HG03442 (cell line): ENCODE data around the gene CTNNBIP1.

ENCODE experiments used
- ATAC-seq: cut with Tn5 transposase; IDR thresholded peaks from one replicate; pipeline ENCODE4 v1.9.1; 2021; ENCODE audit warnings: mild to moderate bottlenecking, moderate library complexity; ENCODE audit not compliant: unreplicated experiment

Gene CTNNBIP1

DNA sequence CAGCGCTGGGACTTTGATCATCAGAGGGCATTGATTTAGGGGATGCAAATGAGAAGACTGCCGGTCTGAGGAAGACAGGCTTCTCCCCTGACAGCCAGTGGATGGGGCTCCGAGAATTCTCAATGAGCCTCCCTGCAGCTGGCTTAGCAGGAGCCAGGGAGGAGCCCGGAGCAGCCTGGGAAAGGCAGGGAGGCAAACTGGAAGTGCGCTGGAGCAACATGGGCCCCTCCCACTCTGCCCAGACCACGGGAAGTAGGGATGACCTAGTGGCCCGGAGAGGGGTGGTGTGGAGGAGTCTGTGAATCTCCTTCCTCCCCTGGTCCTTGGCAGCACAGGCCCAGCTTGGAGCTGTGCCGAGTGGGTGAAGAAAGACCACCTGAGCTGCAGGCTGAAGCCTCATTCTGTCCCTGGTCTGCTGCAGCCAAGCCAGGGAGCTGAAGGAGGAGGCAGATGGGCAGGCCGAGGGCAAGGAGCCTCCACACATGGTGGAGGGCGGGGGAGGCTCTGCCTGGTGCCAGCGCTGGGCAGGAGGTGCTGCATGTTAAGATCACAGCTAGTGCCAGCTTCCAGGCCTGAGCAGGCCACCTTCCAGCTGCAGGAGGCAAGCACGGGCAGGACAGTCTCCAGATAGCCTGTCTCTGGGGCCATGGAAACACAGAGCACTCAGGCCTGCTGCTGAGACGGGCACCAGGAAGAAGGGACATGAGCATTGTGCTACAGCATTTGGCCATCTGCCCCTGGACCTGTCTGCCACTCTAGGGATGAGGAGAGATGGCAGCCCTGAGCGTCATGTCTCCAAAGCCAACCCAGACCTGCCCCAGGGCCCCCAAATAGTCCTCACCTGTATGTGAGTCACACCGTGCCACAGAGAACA is 74.1 kb downstream of the CTNNBIP1 start:
- ATAC-seq = no peak

DNA sequence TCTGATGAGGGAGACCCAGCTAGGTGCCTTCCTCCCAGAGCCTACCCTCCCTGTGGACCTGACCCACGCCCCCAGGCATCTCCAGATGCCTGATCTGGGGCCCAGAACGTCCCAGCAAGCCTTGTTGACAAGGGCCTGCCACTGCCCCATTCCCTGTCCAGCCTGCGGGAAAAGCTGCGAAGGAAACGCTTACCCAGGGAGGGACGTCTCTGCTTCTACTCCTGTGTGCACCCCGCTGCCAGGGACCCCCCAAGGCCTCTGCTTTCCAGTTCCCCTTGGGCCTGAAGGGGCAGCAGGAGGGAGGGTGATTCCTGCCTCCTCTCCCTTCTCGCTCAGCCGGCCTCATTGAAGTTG is 74.7 kb downstream of the CTNNBIP1 start:
- no peak for ATAC-seq

DNA sequence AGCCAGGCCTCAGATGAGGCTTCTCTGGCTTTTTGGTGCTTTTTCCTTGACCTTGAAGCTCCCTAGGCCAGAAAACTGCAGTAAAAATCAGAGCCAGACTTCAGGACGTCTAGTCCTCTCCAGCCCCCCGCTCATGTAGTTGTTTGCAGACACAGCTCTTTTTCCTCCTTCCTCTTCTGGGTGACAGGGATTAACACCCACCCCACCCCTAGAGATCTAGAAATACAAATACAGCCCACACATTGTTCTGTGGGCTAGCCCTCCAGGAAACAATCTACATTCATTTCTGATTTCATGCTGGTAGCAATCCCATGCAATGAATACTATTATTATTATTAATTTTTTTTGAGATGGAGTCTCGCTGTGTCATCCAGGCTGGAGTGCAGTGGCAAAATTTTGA is 76.4 kb downstream of the CTNNBIP1 start:
- no peak for ATAC-seq

DNA sequence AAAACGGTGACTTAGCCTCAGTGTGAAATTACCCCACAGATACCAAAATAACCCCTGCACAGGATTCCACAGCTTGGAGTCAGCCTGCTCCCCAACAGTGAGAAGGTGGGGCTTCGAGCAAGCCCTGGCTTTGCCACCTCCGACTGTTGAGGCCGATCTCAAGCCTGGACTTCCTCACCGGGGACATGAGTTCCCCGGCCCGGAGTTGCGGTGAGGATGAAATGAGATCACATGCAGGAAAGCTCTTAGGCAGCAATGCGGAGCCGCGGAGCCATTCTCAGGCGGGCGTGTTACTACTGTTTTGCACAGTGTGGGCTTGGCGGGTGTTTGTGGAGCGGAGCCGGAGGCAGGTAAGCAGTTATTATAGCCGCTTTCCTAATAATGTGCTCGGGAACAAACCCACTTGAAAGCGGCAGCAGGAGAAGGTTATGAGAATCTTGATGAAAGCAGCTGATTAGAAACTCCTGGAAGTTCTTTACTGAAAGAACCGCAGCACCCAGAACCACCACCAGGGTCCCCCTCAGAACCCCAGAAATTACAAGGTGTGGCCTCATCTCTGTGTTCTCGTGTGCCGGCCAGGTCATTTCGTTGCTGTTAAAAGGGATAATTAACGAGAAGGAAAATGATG is 82.4 kb downstream of the CTNNBIP1 start:
- ATAC-seq = no peak

DNA sequence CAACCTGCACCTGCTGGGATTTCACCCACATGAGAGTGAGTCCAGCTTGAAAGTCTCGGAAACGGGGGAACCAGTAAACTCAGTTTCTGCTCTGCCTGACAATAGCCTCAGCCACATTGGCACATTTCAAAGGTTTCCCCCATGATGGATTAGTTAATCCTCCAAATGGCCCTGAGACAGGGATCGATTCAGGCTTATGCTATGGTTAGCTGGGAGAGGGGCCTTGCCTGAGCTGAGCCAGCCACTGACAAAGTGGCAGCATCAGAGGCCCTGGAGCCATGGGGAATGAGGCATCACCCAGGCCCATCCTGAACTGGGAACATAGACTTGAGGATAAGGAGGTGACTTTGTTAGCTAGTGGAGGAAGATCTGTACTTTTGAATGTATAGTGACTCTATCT is 83.5 kb downstream of the CTNNBIP1 start:
- no peak for ATAC-seq

DNA sequence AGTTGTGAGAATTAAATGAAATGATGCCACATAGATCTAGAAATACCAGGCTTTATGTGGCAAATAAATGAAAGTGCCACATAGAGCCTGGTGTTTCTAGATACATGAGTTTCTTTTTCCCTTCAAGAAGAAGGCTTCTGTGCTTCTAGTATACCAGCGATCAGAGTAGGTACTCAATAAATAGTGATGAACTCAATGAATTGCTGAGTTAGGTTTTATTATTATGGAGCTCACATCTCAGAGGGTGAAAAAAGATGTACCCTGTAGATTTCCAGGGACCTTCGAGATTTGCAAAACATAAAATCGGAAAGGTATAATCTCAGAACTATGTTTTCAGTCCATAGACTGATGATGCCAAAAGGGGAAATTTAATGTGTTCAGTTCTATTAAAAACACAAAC is 84.0 kb downstream of the CTNNBIP1 start:
- ATAC-seq = no peak

DNA sequence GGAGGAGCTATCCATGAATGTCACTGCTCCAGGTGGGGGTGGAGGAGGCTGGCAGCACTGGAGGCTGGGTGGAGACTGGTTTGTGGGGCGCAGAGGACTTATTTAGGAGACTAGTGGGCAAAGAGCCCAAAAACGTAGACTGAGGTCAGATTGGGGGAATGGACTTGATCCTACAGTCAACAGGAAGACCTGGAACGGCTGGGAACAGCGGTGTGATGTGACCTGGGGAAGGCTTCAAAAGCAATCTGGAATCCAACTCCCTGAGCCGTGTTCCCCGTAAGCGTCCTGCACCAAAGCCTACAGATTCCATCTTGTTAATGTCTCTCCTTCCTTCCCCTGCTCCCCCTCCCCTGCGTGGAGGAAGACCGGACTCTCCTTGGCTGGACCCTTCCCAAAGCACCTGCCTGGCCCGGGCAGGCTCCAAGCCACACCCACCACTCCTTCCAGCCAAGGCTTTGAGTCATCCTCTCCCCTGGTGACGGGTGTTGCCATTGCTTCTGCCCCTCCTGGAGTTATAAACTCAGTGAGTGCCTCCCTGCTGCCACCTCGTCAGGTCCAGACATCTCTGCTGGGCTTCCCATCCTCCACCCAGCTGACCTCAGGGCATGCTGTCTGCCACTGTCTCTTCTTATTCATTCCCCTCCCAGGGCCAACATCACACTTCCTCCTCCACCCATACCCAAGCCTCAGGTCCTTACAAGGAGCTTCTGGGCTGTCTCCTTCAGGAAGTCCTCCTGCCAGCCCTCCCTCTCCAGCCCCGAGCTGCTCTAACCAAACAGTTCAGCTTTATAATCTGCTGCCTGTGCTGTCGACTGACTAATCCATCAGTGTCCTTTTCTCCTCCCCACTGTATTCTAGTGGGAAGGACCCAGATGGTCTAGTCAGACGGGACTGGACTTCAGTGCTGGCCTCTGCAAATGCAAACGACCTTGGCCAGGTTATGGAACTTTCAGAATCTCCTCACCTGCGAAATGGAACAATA is 84.7 kb downstream of the CTNNBIP1 start:
- no peak for ATAC-seq

DNA sequence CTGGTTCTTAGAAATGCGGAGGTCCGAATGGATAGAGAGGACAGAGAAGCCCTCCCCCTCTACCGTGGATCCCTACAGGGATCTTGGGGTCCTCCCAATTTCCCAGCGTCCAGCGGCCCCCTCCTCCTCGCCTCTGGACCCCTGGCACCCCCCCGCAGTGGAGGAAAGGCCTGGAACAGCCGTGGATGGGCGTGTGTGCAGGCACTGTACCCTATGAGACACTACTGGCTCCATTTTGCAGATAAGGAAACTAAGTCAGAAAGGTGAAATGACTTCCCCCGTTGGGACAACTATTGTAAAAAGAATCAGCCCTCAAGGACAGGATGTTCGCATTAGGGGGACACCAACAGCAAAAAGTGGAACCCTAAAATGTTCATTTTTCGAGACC is 85.4 kb downstream of the CTNNBIP1 start:
- no peak for ATAC-seq

DNA sequence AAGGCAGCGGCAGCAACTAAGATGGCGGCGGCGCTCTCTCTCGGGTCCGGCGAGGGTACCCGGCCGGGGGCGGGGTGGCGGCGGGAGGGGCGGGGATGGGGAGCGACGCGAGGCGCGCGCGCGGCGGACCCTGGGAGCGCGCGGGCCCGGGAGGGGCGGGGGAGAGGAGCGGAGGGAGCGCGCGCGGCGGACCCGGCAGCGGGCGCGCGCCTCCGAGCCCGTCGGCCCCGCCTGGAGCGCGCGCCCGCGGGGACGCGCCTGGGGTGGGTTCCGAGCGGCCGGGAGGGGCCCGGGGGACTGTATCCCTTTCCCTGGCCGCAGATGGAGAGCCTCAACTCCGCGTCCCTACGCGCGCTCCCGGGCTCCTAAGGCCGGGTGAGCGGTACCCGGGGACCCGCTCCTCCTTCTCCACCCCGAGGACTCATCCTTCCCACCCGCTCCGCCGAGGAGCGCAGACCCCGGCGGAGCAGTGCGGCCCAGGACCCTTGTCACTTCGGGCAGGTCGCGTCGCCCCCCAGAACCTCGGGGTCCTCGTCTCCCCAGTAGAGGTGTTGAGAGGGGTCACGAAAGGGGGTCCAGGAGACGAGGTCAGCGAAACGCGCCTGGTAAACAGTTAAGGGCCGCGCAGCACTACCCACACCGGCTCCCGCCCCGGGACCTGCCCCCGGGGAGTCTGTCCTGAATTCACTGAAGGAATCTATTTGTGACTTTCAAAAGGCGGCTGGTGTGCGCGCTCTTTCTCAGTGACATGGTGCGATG is 85.9 kb downstream of the CTNNBIP1 start, which contains the start of gene CLSTN1:
Gene CLSTN1 (minus strand): TSS at position 23 of the 759 bp plus-strand sequence. CDS start 232 bp downstream, outside the sequence.
- peak; percentile 53 for ATAC-seq

DNA sequence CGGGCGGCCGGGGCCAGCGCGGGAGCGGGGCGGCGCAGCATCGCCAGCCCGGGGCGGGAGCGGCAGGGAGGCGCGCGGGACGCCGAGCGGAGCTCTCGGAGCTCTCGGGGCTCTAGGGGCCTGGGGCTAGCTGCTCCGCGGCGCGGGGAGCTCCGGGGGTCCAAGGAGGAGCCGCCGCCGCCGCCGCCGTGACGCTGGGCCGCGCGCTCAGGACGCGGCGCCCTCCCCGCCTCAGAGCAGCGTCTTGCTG is 86.5 kb downstream of the CTNNBIP1 start:
- peak; percentile 23 for ATAC-seq

DNA sequence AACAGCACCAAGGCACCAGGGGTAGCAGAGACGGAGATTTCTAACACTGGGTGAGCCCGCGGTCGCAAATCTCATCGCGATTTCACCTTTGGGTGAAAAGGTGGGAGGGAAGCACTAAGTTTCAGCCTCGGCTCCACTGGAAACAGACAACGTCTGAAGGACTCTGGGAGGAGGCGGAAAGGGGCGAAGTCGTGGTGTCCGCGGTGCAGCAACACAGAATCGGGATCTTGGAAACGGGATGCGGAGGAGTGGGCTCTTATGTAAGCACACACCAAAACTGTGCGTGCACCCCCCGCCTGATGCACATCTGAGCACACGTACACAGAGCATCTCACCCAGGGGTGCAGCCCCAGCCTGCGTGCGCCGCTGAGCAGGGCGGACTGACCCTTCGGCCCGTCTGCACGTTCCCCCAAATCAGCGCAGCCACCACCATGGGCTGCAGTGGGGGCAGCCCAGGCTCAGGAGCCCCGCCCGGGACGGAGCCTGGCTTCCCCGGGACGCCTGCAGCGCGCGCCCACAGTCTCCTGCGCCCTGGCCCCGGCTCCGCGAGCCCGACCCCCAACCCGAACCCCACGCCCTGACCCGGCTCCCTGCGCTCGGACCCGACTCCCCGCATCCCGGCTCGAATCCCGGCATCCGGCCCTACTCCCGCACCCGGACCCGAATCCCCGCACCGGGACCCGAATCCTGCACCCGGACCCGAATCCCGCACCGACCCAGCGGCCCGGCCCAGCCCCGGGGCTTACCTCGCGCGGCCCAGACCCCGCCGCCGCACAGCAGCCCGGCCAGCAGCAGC is 87.0 kb downstream of the CTNNBIP1 start:
- ATAC-seq = no peak

DNA sequence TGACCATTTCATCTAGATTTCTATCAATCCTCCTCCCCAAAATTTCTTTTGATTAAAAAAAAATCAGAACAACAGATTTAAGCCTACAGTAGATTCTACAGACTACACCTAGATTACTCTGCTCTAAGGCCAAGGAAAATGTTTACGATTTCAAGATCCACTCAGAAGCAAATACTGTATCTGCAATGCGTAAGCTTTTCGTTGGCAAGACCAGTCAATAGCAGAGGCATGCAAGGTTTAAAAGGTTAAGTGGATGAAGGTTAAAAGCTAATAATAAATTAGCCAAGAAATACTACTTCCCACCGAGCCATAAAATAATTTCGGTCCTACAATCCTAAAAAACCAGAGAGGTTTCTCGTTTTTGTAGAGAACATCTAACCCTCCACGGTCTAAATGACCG is 87.6 kb downstream of the CTNNBIP1 start:
- ATAC-seq = no peak

DNA sequence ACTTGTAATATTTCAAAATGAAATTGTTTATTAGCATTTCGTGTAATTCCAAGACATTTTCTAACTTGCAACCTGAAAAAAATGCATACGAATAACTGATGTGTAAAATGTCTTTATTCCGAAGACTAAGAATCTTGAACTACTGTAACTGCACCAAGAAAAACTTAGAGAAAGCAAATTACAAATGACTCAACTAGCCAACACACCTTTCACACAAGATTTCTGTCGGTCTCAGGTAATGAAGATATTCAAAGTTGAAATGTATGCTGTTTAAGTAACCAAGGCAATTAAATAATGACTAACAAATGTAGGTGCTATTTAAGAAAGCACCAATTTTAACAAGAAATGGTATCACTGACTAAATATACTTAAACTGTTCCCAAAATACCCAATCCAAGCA is 88.4 kb downstream of the CTNNBIP1 start:
- no peak for ATAC-seq

DNA sequence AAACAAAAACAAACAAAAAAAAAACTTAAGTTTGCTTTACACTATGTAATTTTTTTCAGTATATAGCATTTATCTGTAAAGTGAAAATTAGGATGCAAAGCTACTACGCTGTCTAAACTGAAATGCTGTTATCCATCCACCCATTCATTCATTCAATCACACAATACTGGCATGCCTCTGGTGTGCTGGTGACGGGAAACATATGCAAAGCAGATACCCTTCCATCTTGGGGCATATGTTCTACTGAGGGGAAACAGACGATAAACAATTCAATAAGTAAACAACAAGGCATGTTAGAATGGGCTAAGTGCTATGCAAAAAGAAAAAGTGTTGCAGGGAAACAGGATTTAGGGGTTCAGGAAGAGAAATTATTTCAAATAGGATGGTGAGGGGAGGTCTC is 89.5 kb downstream of the CTNNBIP1 start:
- no peak for ATAC-seq

DNA sequence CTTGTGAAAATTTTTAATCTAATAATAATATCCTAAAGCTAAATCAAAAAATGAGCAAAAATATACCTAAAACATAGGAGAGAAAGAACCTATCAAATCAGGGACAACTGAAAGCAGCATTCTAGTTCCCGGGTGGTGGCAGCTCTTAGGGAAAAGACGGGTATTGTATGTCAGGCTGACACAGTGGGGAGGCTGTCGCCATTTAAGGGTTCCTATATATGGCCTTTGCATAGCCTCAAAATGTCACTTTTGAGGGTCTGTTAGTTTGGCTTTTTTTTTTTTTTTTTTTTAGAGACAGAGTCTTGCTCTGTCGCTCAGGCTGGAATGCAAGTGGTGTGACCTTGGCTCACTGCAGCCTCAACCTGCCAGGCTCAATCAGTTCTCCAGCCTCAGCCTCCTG is 92.3 kb downstream of the CTNNBIP1 start:
- ATAC-seq = no peak

DNA sequence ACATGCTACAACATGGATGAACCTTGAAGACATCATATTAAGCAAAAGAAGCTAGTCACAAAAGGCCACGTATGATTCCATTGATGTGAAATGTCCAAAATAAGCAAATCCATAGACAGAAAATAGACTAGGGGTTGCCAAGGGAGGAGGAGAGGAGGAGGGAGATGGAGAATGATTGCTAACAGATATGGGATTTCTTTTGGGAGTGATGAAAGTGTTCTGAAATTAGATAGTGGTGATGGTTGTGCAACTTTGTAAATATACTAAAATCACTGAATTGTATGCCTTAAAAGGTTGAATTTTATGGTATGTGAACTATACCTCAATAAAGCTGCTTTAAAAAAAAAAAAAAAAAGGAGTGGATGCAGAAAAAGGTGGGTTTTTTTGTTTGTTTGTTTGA is 93.9 kb downstream of the CTNNBIP1 start:
- ATAC-seq = no peak

DNA sequence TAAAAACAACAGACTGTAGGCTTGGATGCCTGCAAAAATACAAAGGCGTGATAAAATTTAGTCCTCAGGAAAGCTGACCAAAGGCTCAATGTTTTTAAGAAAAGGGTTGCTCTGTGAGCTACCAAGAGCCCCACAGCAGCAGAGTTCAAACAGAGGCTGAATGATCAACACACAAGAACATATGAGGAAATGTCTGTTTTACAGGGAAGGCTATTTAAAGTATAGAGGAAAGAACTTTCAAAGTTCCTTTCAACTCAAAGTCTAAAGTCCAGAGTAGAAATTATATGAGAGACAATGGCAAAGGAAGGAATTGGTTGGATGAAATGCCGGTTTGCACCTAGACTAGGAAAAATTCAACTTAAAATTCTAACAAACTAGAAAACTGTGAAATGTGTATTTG is 94.9 kb downstream of the CTNNBIP1 start:
- no peak for ATAC-seq

DNA sequence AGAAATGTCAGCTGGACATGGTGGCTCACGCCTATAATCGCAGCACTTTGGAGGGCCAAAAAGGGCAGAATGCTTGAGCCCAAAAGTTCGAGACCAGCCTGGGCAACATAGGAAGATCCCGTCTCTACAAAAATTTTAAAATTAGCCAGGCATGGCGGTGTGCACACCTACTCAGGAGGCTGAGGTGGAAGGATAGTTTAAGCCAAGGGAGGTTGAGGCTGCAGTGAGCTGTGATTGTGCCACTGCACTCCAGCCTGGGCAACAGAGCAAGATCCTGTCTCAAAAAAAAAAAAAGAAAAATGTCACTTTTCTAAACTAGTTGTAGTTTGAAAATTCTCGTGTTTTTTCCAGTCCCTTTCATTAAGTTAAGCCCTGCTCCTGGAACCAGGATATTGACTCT is 95.5 kb downstream of the CTNNBIP1 start:
- ATAC-seq = no peak

DNA sequence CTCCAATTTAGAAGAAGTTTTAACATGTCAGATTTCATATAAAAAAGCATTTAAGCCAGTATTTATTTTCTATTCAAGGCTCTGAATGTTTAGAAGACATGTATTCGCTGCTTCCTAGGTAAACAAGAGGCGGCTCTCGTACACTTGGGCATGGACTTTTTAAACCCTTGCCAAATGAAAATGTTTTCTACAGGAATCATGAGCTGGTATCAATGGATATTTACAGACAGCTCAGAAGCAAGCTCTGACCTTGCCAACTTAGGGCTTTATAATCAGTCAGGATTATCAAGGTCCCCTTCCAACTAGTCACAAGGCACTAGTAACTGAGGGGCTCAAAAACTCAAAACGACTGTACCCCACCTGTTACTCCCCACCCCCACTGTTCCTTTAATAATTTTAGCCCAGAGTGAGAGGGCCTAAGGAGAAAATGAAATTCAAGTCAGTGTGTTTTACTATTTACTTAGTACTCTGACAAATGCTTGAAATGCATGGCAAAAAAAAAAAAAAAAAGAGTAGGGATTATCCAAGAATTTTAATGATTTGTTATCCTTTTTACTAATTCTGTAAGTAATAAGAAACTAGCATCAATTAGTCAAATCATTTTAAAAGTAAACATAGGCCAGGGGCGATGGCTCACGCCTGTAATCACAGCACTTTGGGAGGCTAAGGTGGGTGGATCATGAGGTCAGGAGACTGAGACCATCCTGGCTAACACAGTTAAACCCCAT is 98.7 kb downstream of the CTNNBIP1 start:
- no peak for ATAC-seq
